HEK293T (cell line): ENCODE results near the gene QKI.

Experiments used
- FOXM1 ChIP-seq: fragments of 450-650 bp; IDR thresholded peaks from 2 replicates; pipeline ENCODE4 v1.6.1; 2017; ENCODE audit warnings: mild to moderate bottlenecking, borderline replicate concordance
- NFRKB ChIP-seq: fragments of 450-650 bp; IDR thresholded peaks from 2 replicates; pipeline ENCODE4 v1.6.1; 2016; ENCODE audit warnings: mild to moderate bottlenecking, moderate library complexity
- SP1 ChIP-seq: fragments of 450-650 bp; IDR thresholded peaks from 2 replicates; pipeline ENCODE4 v1.6.1; 2017
- ZNF384 ChIP-seq: fragments of 450-650 bp; IDR thresholded peaks from 2 replicates; pipeline ENCODE4 v1.6.1; 2016

GRCh38 chr6:163491737-163492300 is 77.3 kb downstream of the QKI start:
- TF ChIP-seq NFRKB (no peak), SP1 (no peak), FOXM1 (no peak), ZNF384 (no peak)
